ENCODE measurements around the gene HAP1.

HAP1 gene

GRCh38 chr17:41697122-41697962, 37.1 kb downstream of the HAP1 start:
- Histone ChIP-seq H3K27ac (no peak overlapping the region), H3K4me1 (peaks cover 0 to 17% (median 11%) of the 10 kb centered on the region in 4 donors), H3K9me3 (no peaks in the 10 kb centered on the region), H3K36me3 (peaks cover 29 to 34% (median 32%) of the 10 kb centered on the region in 3 donors), H3K4me3 (no peak overlapping the region), H3K27me3 (peaks cover 0 to 5% of the 10 kb centered on the region in 2 donors)
- peak; percentile 87 to 91 for DNase-seq
- TF ChIP-seq, protein P1, sequence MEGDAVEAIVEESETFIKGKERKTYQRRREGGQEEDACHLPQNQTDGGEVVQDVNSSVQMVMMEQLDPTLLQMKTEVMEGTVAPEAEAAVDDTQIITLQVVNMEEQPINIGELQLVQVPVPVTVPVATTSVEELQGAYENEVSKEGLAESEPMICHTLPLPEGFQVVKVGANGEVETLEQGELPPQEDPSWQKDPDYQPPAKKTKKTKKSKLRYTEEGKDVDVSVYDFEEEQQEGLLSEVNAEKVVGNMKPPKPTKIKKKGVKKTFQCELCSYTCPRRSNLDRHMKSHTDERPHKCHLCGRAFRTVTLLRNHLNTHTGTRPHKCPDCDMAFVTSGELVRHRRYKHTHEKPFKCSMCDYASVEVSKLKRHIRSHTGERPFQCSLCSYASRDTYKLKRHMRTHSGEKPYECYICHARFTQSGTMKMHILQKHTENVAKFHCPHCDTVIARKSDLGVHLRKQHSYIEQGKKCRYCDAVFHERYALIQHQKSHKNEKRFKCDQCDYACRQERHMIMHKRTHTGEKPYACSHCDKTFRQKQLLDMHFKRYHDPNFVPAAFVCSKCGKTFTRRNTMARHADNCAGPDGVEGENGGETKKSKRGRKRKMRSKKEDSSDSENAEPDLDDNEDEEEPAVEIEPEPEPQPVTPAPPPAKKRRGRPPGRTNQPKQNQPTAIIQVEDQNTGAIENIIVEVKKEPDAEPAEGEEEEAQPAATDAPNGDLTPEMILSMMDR (IDR thresholded peaks at IDR 0.05), result no peak
- intact Hi-C loops (cut with DNase I; ENCODE audit: low total_unique reads), result no loop called here

GRCh38 chr17:41695954-41696757, 38.3 kb downstream of the HAP1 start:
- intact Hi-C loops (cut with DNase I; ENCODE audit: low total_unique reads), result no loop called here
- Histone ChIP-seq H3K4me1 (peaks cover 0 to 27% (median 17%) of the 10 kb centered on the region in 4 donors), H3K27me3 (peaks cover 0 to 2% of the 10 kb centered on the region in 2 donors), H3K4me3 (no peak overlapping the region), H3K9me3 (no peaks in the 10 kb centered on the region), H3K36me3 (peaks cover 40 to 46% (median 43%) of the 10 kb centered on the region in 3 donors), H3K27ac (peak overlapping the region in 1 of 2 donors; percentile 47)
- DNase-seq, result peak in 1 of 2 donors; percentile 77
- TF ChIP-seq, protein P1 (IDR thresholded peaks at IDR 0.05), result peak; percentile 63 to 84

- no peak for DNase-seq
- TF ChIP-seq, protein P1 (IDR thresholded peaks at IDR 0.05), result no peak
- peaks cover 0 to 37% (median 27%) of the 10 kb centered on the region in 4 donors for H3K4me1 ChIP-seq
- H3K9me3 ChIP-seq, result no peaks in the 10 kb centered on the region
- H3K27me3 ChIP-seq, result no peaks in the 10 kb centered on the region
- no peak overlapping the region for H3K4me3 ChIP-seq
- H3K27ac ChIP-seq, result peak overlapping the region in 1 of 2 donors; percentile 47
- intact Hi-C loops (cut with DNase I; ENCODE audit: low total_unique reads), result no loop called here
- H3K36me3 ChIP-seq, result peaks cover 50 to 56% (median 53%) of the 10 kb centered on the region in 3 donors
Measured at GRCh38 chr17:41695134-41695661, 39.2 kb downstream of the HAP1 start.

DNA sequence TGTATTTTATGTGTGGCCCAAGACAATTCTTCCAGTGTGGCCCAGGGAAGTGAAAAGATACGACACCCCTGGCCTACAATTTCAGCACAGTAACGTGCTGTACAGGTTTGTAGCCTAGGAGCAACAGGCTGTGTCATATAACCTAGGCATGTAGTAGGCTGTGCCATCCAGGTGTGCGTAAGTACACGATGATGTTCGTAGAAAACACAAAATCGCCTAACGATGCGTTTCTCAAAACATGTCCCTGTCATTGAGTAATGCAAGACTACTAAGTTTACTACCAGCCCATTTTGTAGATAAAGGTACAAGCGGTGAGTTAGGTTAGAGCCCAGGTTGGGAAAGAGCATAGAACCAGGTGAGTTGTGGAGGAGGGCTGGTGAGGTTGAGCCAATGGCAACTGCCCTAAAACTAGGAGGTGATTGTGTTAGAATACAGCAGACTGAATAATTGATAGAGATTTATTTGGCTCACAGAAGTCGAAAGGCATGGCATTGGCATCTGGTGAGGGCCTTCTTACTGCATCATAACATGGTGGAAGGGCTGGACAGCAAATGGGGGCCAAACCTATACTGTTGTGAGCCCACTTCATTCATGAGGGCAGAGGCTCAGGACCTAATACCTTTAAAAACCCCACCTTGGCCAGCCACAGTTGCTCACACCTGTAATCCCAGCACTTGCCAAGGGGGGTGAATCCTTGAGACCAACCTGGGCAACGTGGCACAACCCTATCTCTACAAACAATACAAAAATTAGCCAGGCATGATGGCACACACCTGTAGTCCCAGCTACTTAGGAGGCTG, 41.5 kb downstream of the HAP1 start:
- H3K4me1 ChIP-seq, result peaks cover 0 to 45% (median 32%) of the 10 kb centered on the region in 4 donors
- H3K27ac ChIP-seq, result no peak overlapping the region
- no peaks in the 10 kb centered on the region for H3K9me3 ChIP-seq
- TF ChIP-seq, protein P1 (IDR thresholded peaks at IDR 0.05), result no peak
- no peaks in the 10 kb centered on the region for H3K27me3 ChIP-seq
- H3K4me3 ChIP-seq, result no peak overlapping the region
- no peak for DNase-seq
- peaks cover 57 to 64% (median 61%) of the 10 kb centered on the region in 3 donors for H3K36me3 ChIP-seq
- intact Hi-C loops (cut with DNase I; ENCODE audit: low total_unique reads), result no loop called here
